Trophoblast cell (in vitro differentiated cells and primary cell): ENCODE results near the gene SLIT3.

Experiments used
- DNase-seq, 2 donors: peaks; one replicate each; pipeline ENCODE4 v3.0.0-alpha.2; 2016
- H2AFZ ChIP-seq: 2 replicates; pipeline ENCODE4 v1.6.1; 2013; ENCODE audit warnings: low read length, moderate library complexity, mild to moderate bottlenecking; ENCODE audit not compliant: insufficient read depth, poor library complexity
- H2AK5ac ChIP-seq: 2 replicates; pipeline ENCODE4 v1.6.1; 2013; ENCODE audit warnings: mild to moderate bottlenecking, low read length
- H2BK120ac ChIP-seq: 2 replicates; pipeline ENCODE4 v1.6.1; 2013; ENCODE audit warnings: low read length, mild to moderate bottlenecking, moderate library complexity; ENCODE audit not compliant: insufficient read depth, poor library complexity
- H2BK12ac ChIP-seq: 2 replicates; pipeline ENCODE4 v1.6.1; 2013; ENCODE audit warnings: mild to moderate bottlenecking, low read length, moderate library complexity
- H2BK5ac ChIP-seq: 2 replicates; pipeline ENCODE4 v1.6.1; 2013; ENCODE audit warnings: low read length, low read depth, moderate library complexity, mild to moderate bottlenecking; ENCODE audit not compliant: poor library complexity
- H3K14ac ChIP-seq: 2 replicates; pipeline ENCODE4 v1.6.1; 2013; ENCODE audit warnings: mild to moderate bottlenecking, low read length
- H3K18ac ChIP-seq: 2 replicates; pipeline ENCODE4 v1.6.1; 2013; ENCODE audit warnings: mild to moderate bottlenecking, low read length
- H3K23ac ChIP-seq: 2 replicates; pipeline ENCODE4 v1.6.1; 2013; ENCODE audit warnings: low read length
- H3K27ac ChIP-seq: 2 replicates; pipeline ENCODE4 v1.5.1; 2013; ENCODE audit warnings: low read depth, mild to moderate bottlenecking, inconsistent platforms, low read length, moderate library complexity
- H3K27me3 ChIP-seq: 2 replicates; pipeline ENCODE4 v1.6.1; 2013; ENCODE audit warnings: inconsistent platforms, mild to moderate bottlenecking, low read length, moderate library complexity; ENCODE audit not compliant: insufficient read depth
- H3K36me3 ChIP-seq, 2 experiments: 1 replicate in 1 of 2; 2 replicates in 1 of 2; pipeline ENCODE4 v1.6.1; 2013; ENCODE audit warnings: low read length in 2 of 2, mild to moderate bottlenecking in 2 of 2, moderate library complexity in 1 of 2; ENCODE audit not compliant: insufficient read depth in 2 of 2, control insufficient read depth in 1 of 2
- H3K4ac ChIP-seq: 2 replicates; pipeline ENCODE4 v1.6.1; 2013; ENCODE audit warnings: low read depth, mild to moderate bottlenecking, low read length, moderate library complexity
- H3K4me1 ChIP-seq, 2 experiments: 1 replicate in 1 of 2; 2 replicates in 1 of 2; pipeline ENCODE4 v1.6.1; 2013; ENCODE audit warnings: low read length in 2 of 2, mild to moderate bottlenecking in 2 of 2, moderate library complexity in 1 of 2; ENCODE audit not compliant: insufficient read depth in 2 of 2, control insufficient read depth in 1 of 2
- H3K4me2 ChIP-seq: 2 replicates; pipeline ENCODE4 v1.6.1; 2013; ENCODE audit warnings: inconsistent platforms, mild to moderate bottlenecking, low read length, moderate library complexity
- H3K4me3 ChIP-seq: 2 replicates; pipeline ENCODE4 v1.5.1; 2013; ENCODE audit warnings: mild to moderate bottlenecking, low read depth, low read length, inconsistent platforms
- H3K79me1 ChIP-seq: one replicate; pipeline ENCODE4 v1.6.1; 2013; ENCODE audit warnings: low read length
- H3K79me2 ChIP-seq: 2 replicates; pipeline ENCODE4 v1.6.1; 2013; ENCODE audit warnings: low read length, mild to moderate bottlenecking; ENCODE audit not compliant: control insufficient read depth, insufficient read depth, poor library complexity
- H3K9ac ChIP-seq: 2 replicates; pipeline ENCODE4 v1.6.1; 2013; ENCODE audit warnings: mild to moderate bottlenecking, low read length
- H3K9me3 ChIP-seq: 2 replicates; pipeline ENCODE4 v1.6.1; 2013; ENCODE audit warnings: low read depth, mild to moderate bottlenecking, control low read depth, inconsistent platforms, low read length; ENCODE audit not compliant: insufficient read depth
- H4K12ac ChIP-seq: 2 replicates; pipeline ENCODE4 v1.6.1; 2013; ENCODE audit warnings: low read depth, mild to moderate bottlenecking, low read length, moderate library complexity
- H4K8ac ChIP-seq: 2 replicates; pipeline ENCODE4 v1.6.1; 2013; ENCODE audit warnings: low read depth, mild to moderate bottlenecking, low read length, moderate library complexity
- H4K91ac ChIP-seq: one replicate; pipeline ENCODE4 v1.6.1; 2013; ENCODE audit warnings: low read depth, mild to moderate bottlenecking, low read length, moderate library complexity
- WGBS: extraction: QIAGEN DNeasy Blood & Tissue Kit; methylation state at CpG from one replicate; pipeline ENCODE4 v1.1.7; 2013; ENCODE audit warnings: missing lambda C conversion rate; ENCODE audit not compliant: insufficient read length, insufficient coverage; ENCODE audit errors: extremely low coverage; 5-methylcytosine and 5-hydroxymethylcytosine counted together

The SLIT3 gene

DNA sequence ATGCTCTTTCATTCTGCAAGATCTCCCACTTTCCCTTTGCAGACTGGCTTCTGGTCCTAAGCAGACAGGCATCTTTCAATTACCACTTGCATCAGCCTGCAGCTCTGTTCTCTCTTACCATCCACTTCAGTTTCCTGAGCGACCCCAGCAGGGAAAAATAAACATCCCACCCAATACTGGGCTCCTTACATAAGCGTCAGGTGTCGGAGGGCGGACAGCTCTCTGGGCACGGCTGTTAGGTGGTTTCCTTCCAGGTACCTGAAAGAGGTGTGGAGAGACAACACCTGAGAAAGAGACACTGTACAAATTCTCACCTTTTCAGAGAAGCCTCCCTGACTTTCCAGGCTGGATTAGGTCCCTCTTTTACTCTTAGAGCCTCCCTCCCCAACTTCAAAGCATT lies 576.7 kb downstream of the SLIT3 start:
- no CpG with 5 or more reads among the region's 5 CpGs for WGBS
- no peak overlapping the region for H4K12ac ChIP-seq
- no peak overlapping the region for H3K14ac ChIP-seq
- no peak overlapping the region for H2AK5ac ChIP-seq
- no peak overlapping the region for H3K4me2 ChIP-seq
- H3K18ac ChIP-seq = no peak overlapping the region
- no peaks in the 10 kb centered on the region for H3K27me3 ChIP-seq
- H3K36me3 ChIP-seq = peaks cover 11 to 20% of the 10 kb centered on the region in 2 experiments
- no peak overlapping the region for H3K27ac ChIP-seq
- H3K23ac ChIP-seq = no peak overlapping the region
- H2BK120ac ChIP-seq = no peak overlapping the region
- no peaks in the 10 kb centered on the region for H3K79me1 ChIP-seq
- no peak for DNase-seq
- H3K9me3 ChIP-seq = no peaks in the 10 kb centered on the region
- H3K4me3 ChIP-seq = no peak overlapping the region
- H4K8ac ChIP-seq = no peak overlapping the region
- no peak overlapping the region for H2BK12ac ChIP-seq
- H2AFZ ChIP-seq = no peak overlapping the region
- no peak overlapping the region for H3K9ac ChIP-seq
- H3K4ac ChIP-seq = no peak overlapping the region
- no peaks in the 10 kb centered on the region for H3K4me1 ChIP-seq
- H2BK5ac ChIP-seq = no peak overlapping the region
- H4K91ac ChIP-seq = no peak overlapping the region
- no peaks in the 10 kb centered on the region for H3K79me2 ChIP-seq

DNA sequence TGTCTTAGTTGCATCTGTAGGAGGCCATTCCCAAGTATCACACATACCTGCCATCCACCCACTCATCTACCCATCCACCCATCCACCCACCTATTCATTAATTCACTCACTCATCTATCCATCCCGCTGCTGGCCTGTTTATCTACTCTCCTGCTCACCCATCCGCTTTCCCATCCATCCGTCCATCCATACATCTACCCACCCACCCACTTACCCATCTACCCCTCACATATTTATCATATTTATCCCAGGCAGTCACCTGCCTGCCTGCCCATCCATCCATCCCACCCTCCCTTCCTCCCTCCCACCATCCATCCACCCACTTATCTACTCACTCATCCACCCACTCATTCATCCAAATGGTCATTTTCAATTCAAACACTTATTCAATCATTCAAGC lies 577.9 kb downstream of the SLIT3 start:
- H3K4me3 ChIP-seq = no peak overlapping the region
- no peaks in the 10 kb centered on the region for H3K79me1 ChIP-seq
- H2AFZ ChIP-seq = no peak overlapping the region
- no peak overlapping the region for H3K4ac ChIP-seq
- H3K27ac ChIP-seq = no peak overlapping the region
- peaks cover 11 to 23% of the 10 kb centered on the region in 2 experiments for H3K36me3 ChIP-seq
- no peaks in the 10 kb centered on the region for H3K79me2 ChIP-seq
- no peak overlapping the region for H3K18ac ChIP-seq
- H3K23ac ChIP-seq = no peak overlapping the region
- H3K4me1 ChIP-seq = no peaks in the 10 kb centered on the region
- H4K91ac ChIP-seq = no peak overlapping the region
- DNase-seq = no peak
- no peaks in the 10 kb centered on the region for H3K9me3 ChIP-seq
- H4K8ac ChIP-seq = no peak overlapping the region
- no peak overlapping the region for H2AK5ac ChIP-seq
- no peak overlapping the region for H4K12ac ChIP-seq
- no peaks in the 10 kb centered on the region for H3K27me3 ChIP-seq
- no peak overlapping the region for H2BK12ac ChIP-seq
- WGBS = 100% methylated on average over 2 of the region's 3 CpGs
- no peak overlapping the region for H3K14ac ChIP-seq
- no peak overlapping the region for H3K9ac ChIP-seq
- H3K4me2 ChIP-seq = no peak overlapping the region
- no peak overlapping the region for H2BK5ac ChIP-seq
- no peak overlapping the region for H2BK120ac ChIP-seq

DNA sequence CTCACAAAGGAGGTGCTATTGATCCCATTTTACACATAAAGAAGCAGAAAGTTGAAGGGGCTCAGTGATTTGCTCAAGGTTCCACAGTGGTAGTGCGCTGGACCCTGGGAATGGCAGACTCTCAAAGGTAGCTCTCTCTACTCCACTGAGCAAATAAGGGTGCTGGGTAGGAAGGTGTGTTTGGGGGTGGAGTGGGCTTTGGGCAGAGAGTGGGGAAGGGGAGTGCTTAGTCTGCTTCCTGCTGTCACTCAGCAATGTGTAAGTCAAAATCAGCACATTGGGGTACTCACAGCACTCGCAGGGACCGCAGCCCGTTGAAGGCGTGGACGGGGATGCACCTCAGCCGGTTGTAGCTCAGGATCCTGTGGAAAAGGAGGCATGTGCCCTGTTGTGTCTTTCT lies 579.0 kb downstream of the SLIT3 start:
- H3K4ac ChIP-seq = no peak overlapping the region
- no peak for DNase-seq
- H3K27me3 ChIP-seq = no peaks in the 10 kb centered on the region
- no CpG with 5 or more reads among the region's 7 CpGs for WGBS
- H3K27ac ChIP-seq = no peak overlapping the region
- H3K79me1 ChIP-seq = no peaks in the 10 kb centered on the region
- H3K18ac ChIP-seq = no peak overlapping the region
- no peak overlapping the region for H2AK5ac ChIP-seq
- H4K12ac ChIP-seq = no peak overlapping the region
- H2BK12ac ChIP-seq = no peak overlapping the region
- H4K91ac ChIP-seq = no peak overlapping the region
- peaks cover 11 to 23% of the 10 kb centered on the region in 2 experiments for H3K36me3 ChIP-seq
- no peaks in the 10 kb centered on the region for H3K9me3 ChIP-seq
- H2BK120ac ChIP-seq = no peak overlapping the region
- H4K8ac ChIP-seq = no peak overlapping the region
- no peak overlapping the region for H2BK5ac ChIP-seq
- no peaks in the 10 kb centered on the region for H3K79me2 ChIP-seq
- H3K4me1 ChIP-seq = no peaks in the 10 kb centered on the region
- H3K4me3 ChIP-seq = no peak overlapping the region
- no peak overlapping the region for H3K9ac ChIP-seq
- no peak overlapping the region for H3K14ac ChIP-seq
- no peak overlapping the region for H3K23ac ChIP-seq
- no peak overlapping the region for H2AFZ ChIP-seq
- H3K4me2 ChIP-seq = no peak overlapping the region

DNA sequence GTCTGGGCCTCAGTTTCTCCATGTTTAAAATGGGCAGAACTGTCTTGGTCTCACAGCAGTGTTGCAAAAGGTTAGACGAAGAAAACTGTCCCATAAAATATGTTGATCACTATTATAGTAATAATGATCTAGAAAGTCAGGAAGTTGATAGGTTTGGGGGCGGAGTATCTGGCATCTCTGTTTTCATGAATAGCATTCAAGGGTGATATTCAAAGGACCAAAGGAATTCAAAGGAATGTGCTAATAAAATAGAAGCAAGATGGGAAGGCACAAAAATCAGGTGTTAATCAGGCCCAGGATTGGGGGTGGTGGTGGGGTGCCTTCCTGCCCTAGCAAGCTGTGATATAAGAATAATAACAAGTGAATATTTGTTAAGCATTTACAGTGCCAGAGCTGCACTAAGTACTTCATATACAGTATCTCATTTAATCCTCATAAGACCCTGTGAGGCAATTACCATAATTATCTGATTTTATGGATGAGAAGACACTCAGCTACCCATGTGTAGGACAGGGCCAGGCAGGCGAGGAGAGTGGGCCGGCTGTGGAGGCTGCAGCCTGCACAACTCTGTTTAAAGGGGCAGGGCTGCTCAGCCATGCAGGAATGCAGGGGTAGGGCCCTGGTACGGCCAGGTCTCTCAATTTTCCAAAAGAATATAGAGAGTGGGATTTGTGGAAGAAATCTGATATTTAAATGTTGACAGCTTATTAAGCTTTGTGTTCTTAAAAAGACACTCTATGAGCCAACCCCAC lies 579.8 kb downstream of the SLIT3 start:
- H4K91ac ChIP-seq = no peak overlapping the region
- WGBS = no CpG with 5 or more reads among the region's 5 CpGs
- no peak for DNase-seq

More for the DNA sequence above, 579.8 kb downstream of the SLIT3 start:
- Histone ChIP-seq H3K79me2 (no peaks in the 10 kb centered on the region), H2AK5ac (no peak overlapping the region), H3K18ac (no peak overlapping the region), H4K12ac (no peak overlapping the region), H2BK120ac (no peak overlapping the region), H2BK12ac (no peak overlapping the region), H3K4me1 (no peaks in the 10 kb centered on the region), H3K9ac (no peak overlapping the region), H3K4me2 (no peak overlapping the region), H3K4ac (no peak overlapping the region), H3K36me3 (peaks cover 11 to 23% of the 10 kb centered on the region in 2 experiments), H3K14ac (no peak overlapping the region), H3K27me3 (no peaks in the 10 kb centered on the region), H3K23ac (no peak overlapping the region), H2AFZ (no peak overlapping the region), H3K79me1 (no peaks in the 10 kb centered on the region), H3K9me3 (no peaks in the 10 kb centered on the region), H2BK5ac (no peak overlapping the region), H4K8ac (no peak overlapping the region), H3K4me3 (no peak overlapping the region), H3K27ac (no peak overlapping the region)
